Astrocyte (in vitro differentiated cells and primary cell): ENCODE results near the gene NRIP1. TPM values are rescaled to one million over a fixed set of nuclear protein-coding genes. Genes with fewer than 3 reads are reported as not detected.

Source experiments
- DNase-seq: peaks from one replicate; pipeline ENCODE4 v3.0.0-alpha.2; 2010; ENCODE audit warnings: low read depth
- FAIRE-seq: peaks from 2 replicates; lab custom pipeline; 2011; peaks lifted over from hg19 to GRCh38; lab: Jason Lieb, UNC
- H2AFZ ChIP-seq: 2 replicates; pipeline ENCODE4 v1.6.0; 2012; ENCODE audit warnings: low read depth, low read length, inconsistent platforms
- H3K27ac ChIP-seq: 2 replicates; pipeline ENCODE4 v1.5.1; 2011; ENCODE audit warnings: low read depth, low read length, inconsistent platforms
- H3K27me3 ChIP-seq: 2 replicates; pipeline ENCODE4 v1.6.0; 2011; ENCODE audit warnings: low read length, inconsistent platforms; ENCODE audit not compliant: insufficient read depth
- H3K36me3 ChIP-seq: 2 replicates; pipeline ENCODE4 v1.5.1; 2011; ENCODE audit warnings: low read length, inconsistent platforms; ENCODE audit not compliant: insufficient read depth
- H3K4me1 ChIP-seq: 2 replicates; pipeline ENCODE4 v1.5.1; 2011; ENCODE audit warnings: low read length, inconsistent platforms; ENCODE audit not compliant: insufficient read depth
- H3K4me2 ChIP-seq: 2 replicates; pipeline ENCODE4 v1.6.0; 2012; ENCODE audit warnings: low read length, inconsistent platforms
- H3K4me3 ChIP-seq: 2 replicates; pipeline ENCODE4 v1.5.1; 2011; ENCODE audit warnings: low read depth, mild to moderate bottlenecking, low read length, inconsistent platforms; ENCODE audit not compliant: insufficient read depth
- H3K79me2 ChIP-seq: 2 replicates; pipeline ENCODE4 v1.6.0; 2012; ENCODE audit warnings: mild to moderate bottlenecking, low read length, inconsistent platforms; ENCODE audit not compliant: insufficient read depth
- H3K9ac ChIP-seq: 2 replicates; pipeline ENCODE4 v1.6.0; 2012; ENCODE audit warnings: mild to moderate bottlenecking, low read length, inconsistent platforms
- H3K9me3 ChIP-seq: 2 replicates; pipeline ENCODE4 v1.5.1; 2012; ENCODE audit warnings: low read depth, mild to moderate bottlenecking, low read length, inconsistent platforms; ENCODE audit not compliant: insufficient read depth
- H4K20me1 ChIP-seq: 2 replicates; pipeline ENCODE4 v1.6.0; 2012; ENCODE audit warnings: low read length, inconsistent platforms; ENCODE audit not compliant: insufficient read depth
- H3K27ac Mint-ChIP-seq: one replicate; pipeline ENCODE4 v1.8.0; 2021; ENCODE audit warnings: mild to moderate bottlenecking, mixed read lengths; ENCODE audit not compliant: unreplicated experiment
- H3K27me3 Mint-ChIP-seq: one replicate; pipeline ENCODE4 v1.8.0; 2021; ENCODE audit warnings: low read depth, mixed read lengths; ENCODE audit not compliant: unreplicated experiment
- H3K36me3 Mint-ChIP-seq: one replicate; pipeline ENCODE4 v1.8.0; 2021; ENCODE audit warnings: low read depth, mixed read lengths; ENCODE audit not compliant: unreplicated experiment
- H3K4me1 Mint-ChIP-seq: one replicate; pipeline ENCODE4 v1.8.0; 2021; ENCODE audit warnings: low read depth, mixed read lengths; ENCODE audit not compliant: unreplicated experiment
- H3K4me3 Mint-ChIP-seq: one replicate; pipeline ENCODE4 v1.8.0; 2021; ENCODE audit warnings: mild to moderate bottlenecking, moderate library complexity, mixed read lengths; ENCODE audit not compliant: unreplicated experiment
- H3K9me3 Mint-ChIP-seq: one replicate; pipeline ENCODE4 v1.8.0; 2021; ENCODE audit warnings: mild to moderate bottlenecking, mixed read lengths; ENCODE audit not compliant: unreplicated experiment
- CTCF ChIP-seq: IDR thresholded peaks from 2 replicates; pipeline ENCODE4 v1.5.1; 2011; ENCODE audit warnings: low read depth, mild to moderate bottlenecking, inconsistent platforms, low read length, moderate library complexity; ENCODE audit not compliant: insufficient read depth
- EZH2 ChIP-seq: IDR thresholded peaks from 2 replicates; pipeline ENCODE4 v1.6.1; 2012; ENCODE audit warnings: mild to moderate bottlenecking, low read length, inconsistent platforms; ENCODE audit not compliant: insufficient read depth
- total RNA-seq: library from RNA; stranded (reverse); gene quantifications from 2 replicates; pipeline ENCODE4 v1.2.1, GENCODE V29; 2021

The NRIP1 gene
- total RNA-seq, 1 donor from 2014 or later = 55.5 TPM

GRCh38 chr21:15071009-15071408, 6.2 kb upstream of the NRIP1 start:
- Mint-ChIP-seq H3K27ac (no peak overlapping the region), H3K4me1 (peaks cover under 1% of the 10 kb centered on the region), H3K36me3 (no peaks in the 10 kb centered on the region), H3K4me3 (no peak overlapping the region), H3K27me3 (peaks cover 5% of the 10 kb centered on the region), H3K9me3 (peaks cover 1% of the 10 kb centered on the region)
- Histone ChIP-seq H4K20me1 (no peaks in the 10 kb centered on the region), H3K9ac (no peak overlapping the region), H3K36me3 (no peaks in the 10 kb centered on the region), H3K4me1 (no peaks in the 10 kb centered on the region), H3K79me2 (no peaks in the 10 kb centered on the region), H2AFZ (no peak overlapping the region), H3K4me2 (no peak overlapping the region), H3K4me3 (no peak overlapping the region), H3K27ac (no peak overlapping the region), H3K9me3 (no peaks in the 10 kb centered on the region), H3K27me3 (no peaks in the 10 kb centered on the region)
- no peak for FAIRE-seq
- no peak for DNase-seq
- TF ChIP-seq EZH2 (no peak), CTCF (no peak)

- Mint-ChIP-seq H3K4me1 (peaks cover 15% of the 10 kb centered on the region), H3K27ac (peak overlapping the region; percentile 93), H3K36me3 (no peaks in the 10 kb centered on the region), H3K4me3 (peak overlapping the region; percentile 94), H3K27me3 (peaks cover 3% of the 10 kb centered on the region), H3K9me3 (no peaks in the 10 kb centered on the region)
- Histone ChIP-seq H3K9ac (peak overlapping the region; percentile 95), H3K9me3 (no peaks in the 10 kb centered on the region), H3K27ac (peak overlapping the region; percentile 85), H3K36me3 (no peaks in the 10 kb centered on the region), H4K20me1 (peaks cover 27% of the 10 kb centered on the region), H3K4me1 (peaks cover 17% of the 10 kb centered on the region), H3K4me3 (peak overlapping the region; percentile 90), H3K4me2 (peak overlapping the region; percentile 88), H2AFZ (peak overlapping the region; percentile 58), H3K27me3 (no peaks in the 10 kb centered on the region), H3K79me2 (peaks cover 33% of the 10 kb centered on the region)
- TF ChIP-seq EZH2 (no peak), CTCF (no peak)
- DNase-seq = no peak
- no peak for FAIRE-seq
Observed at GRCh38 chr21:15066123-15066575, 1.3 kb upstream of the NRIP1 start.

GRCh38 chr21:15065392-15066122, 757 bp upstream of the NRIP1 start:
- peak overlapping the region; percentile 94 for H3K4me3 Mint-ChIP-seq

More at GRCh38 chr21:15065392-15066122, 757 bp upstream of the NRIP1 start:
- TF ChIP-seq CTCF (no peak), EZH2 (no peak)
- DNase-seq (peak; percentile 85), FAIRE-seq (no peak)
- peak overlapping the region; percentile 93 for H3K27ac Mint-ChIP-seq
- Histone ChIP-seq H3K27ac (peak overlapping the region; percentile 85), H3K27me3 (no peaks in the 10 kb centered on the region), H3K4me2 (peak overlapping the region; percentile 88), H4K20me1 (peaks cover 33% of the 10 kb centered on the region), H3K36me3 (no peaks in the 10 kb centered on the region), H3K4me1 (peaks cover 23% of the 10 kb centered on the region), H2AFZ (peak overlapping the region; percentile 58), H3K9ac (peak overlapping the region; percentile 95), H3K9me3 (no peaks in the 10 kb centered on the region), H3K4me3 (peak overlapping the region; percentile 90), H3K79me2 (peaks cover 39% of the 10 kb centered on the region)
- H3K9me3 Mint-ChIP-seq = no peaks in the 10 kb centered on the region
- H3K27me3 Mint-ChIP-seq = peaks cover 3% of the 10 kb centered on the region
- no peaks in the 10 kb centered on the region for H3K36me3 Mint-ChIP-seq
- H3K4me1 Mint-ChIP-seq = peaks cover 21% of the 10 kb centered on the region
